A549 (cell line): ENCODE measurements around the gene ACTG1.

ENCODE experiments used
- BHLHE40 ChIP-seq: IDR thresholded peaks from 2 replicates; pipeline ENCODE4 v1.6.1; 2012; ENCODE audit warnings: low read depth, low read length, inconsistent platforms
- CBX2 ChIP-seq: fragments of 200-600 bp; sonication (generic); IDR thresholded peaks from 2 replicates; pipeline ENCODE4 v1.6.1; 2016; ENCODE audit warnings: low read depth, mild to moderate bottlenecking, borderline replicate concordance
- CHD4 ChIP-seq: fragments of 200-600 bp; sonication (generic); IDR thresholded peaks from 2 replicates; pipeline ENCODE4 v1.6.1; 2016; ENCODE audit warnings: antibody characterized with exemption, mild to moderate bottlenecking, borderline replicate concordance
- EP300 ChIP-seq, 2 experiments: fragments of >200 bp; sonication (Bioruptor Twin); formaldehyde crosslinking; IDR thresholded peaks; 2 replicates in 1 of 2; 3 replicates in 1 of 2; pipeline ENCODE4 v1.6.1; 2016 to 2017
- ESRRA ChIP-seq: fragments of 150-350 bp; IDR thresholded peaks from 2 replicates; pipeline ENCODE4 v1.6.1; 2014; ENCODE audit warnings: mild to moderate bottlenecking, low read length, borderline replicate concordance
- FOXS1 ChIP-seq: fragments of 250-450 bp; sonication (Bioruptor Pico); IDR thresholded peaks from 2 replicates; pipeline ENCODE4 v1.5.0; 2020; ENCODE audit warnings: mild to moderate bottlenecking, moderate library complexity
- MAFK ChIP-seq: fragments of 450-650 bp; IDR thresholded peaks from 2 replicates; pipeline ENCODE4 v1.6.1; 2014; ENCODE audit not compliant: partially characterized antibody
- NFE2L2 ChIP-seq: fragments of 150-350 bp; conservative IDR thresholded peaks from 2 replicates; pipeline ENCODE4 v1.6.1; 2014; ENCODE audit warnings: low read length
- POLR2A ChIP-seq: IDR thresholded peaks from 2 replicates; pipeline ENCODE4 v1.6.1; 2012; ENCODE audit warnings: mild to moderate bottlenecking, low read length
- RAD21 ChIP-seq, 2 experiments: fragments of >200 bp in 1 of 2; sonication (Bioruptor Twin) in 1 of 2; formaldehyde crosslinking in 1 of 2; IDR thresholded peaks in 1 of 2; conservative IDR thresholded peaks in 1 of 2; 2 replicates in 1 of 2; 3 replicates in 1 of 2; pipeline ENCODE4 v1.6.1; 2012 to 2018; ENCODE audit warnings: inconsistent platforms in 1 of 2
- RFX5 ChIP-seq: fragments of 450-650 bp; IDR thresholded peaks from 2 replicates; pipeline ENCODE4 v1.7.1; 2014; ENCODE audit warnings: antibody characterized with exemption, mild to moderate bottlenecking, moderate library complexity
- SMC3 ChIP-seq: fragments of >200 bp; sonication (Bioruptor Twin); formaldehyde crosslinking; IDR thresholded peaks from 3 replicates; pipeline ENCODE4 v1.6.1; 2018; ENCODE audit warnings: inconsistent platforms
- TF ChIP-seq, protein P1 (sequence below): fragments of 450-650 bp; IDR thresholded peaks from 2 replicates; pipeline ENCODE4 v1.6.1; 2014; ENCODE audit warnings: antibody characterized with exemption
- TF ChIP-seq, protein P2 (sequence below): fragments of >200 bp; sonication (Bioruptor Twin); formaldehyde crosslinking; IDR thresholded peaks from 3 replicates; pipeline ENCODE4 v1.5.1; 2016

GRCh38 chr17:81463506-81463905 lies 49.1 kb downstream of the ACTG1 start:
- TF ChIP-seq CHD4 = no peak
- TF ChIP-seq, protein P1, sequence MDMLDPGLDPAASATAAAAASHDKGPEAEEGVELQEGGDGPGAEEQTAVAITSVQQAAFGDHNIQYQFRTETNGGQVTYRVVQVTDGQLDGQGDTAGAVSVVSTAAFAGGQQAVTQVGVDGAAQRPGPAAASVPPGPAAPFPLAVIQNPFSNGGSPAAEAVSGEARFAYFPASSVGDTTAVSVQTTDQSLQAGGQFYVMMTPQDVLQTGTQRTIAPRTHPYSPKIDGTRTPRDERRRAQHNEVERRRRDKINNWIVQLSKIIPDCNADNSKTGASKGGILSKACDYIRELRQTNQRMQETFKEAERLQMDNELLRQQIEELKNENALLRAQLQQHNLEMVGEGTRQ = no peak
- no peak for TF ChIP-seq POLR2A
- no peak for TF ChIP-seq EP300 (IDR thresholded peaks at IDR 0.05)
- TF ChIP-seq, protein P2, sequence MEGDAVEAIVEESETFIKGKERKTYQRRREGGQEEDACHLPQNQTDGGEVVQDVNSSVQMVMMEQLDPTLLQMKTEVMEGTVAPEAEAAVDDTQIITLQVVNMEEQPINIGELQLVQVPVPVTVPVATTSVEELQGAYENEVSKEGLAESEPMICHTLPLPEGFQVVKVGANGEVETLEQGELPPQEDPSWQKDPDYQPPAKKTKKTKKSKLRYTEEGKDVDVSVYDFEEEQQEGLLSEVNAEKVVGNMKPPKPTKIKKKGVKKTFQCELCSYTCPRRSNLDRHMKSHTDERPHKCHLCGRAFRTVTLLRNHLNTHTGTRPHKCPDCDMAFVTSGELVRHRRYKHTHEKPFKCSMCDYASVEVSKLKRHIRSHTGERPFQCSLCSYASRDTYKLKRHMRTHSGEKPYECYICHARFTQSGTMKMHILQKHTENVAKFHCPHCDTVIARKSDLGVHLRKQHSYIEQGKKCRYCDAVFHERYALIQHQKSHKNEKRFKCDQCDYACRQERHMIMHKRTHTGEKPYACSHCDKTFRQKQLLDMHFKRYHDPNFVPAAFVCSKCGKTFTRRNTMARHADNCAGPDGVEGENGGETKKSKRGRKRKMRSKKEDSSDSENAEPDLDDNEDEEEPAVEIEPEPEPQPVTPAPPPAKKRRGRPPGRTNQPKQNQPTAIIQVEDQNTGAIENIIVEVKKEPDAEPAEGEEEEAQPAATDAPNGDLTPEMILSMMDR = no peak
- TF ChIP-seq FOXS1 = no peak
- TF ChIP-seq NFE2L2 = no peak
- TF ChIP-seq BHLHE40 = no peak
- no peak for TF ChIP-seq RFX5
- TF ChIP-seq ESRRA = no peak
- no peak for TF ChIP-seq CBX2
- TF ChIP-seq MAFK = no peak
- no peak for TF ChIP-seq RAD21 (conservative IDR thresholded peaks at IDR 0.05 in 1 of 2, IDR thresholded peaks at IDR 0.05 in 1 of 2)
- no peak for TF ChIP-seq SMC3
